HL-60 (cell line): ENCODE data around the gene CTNNA3.

Source experiments
- DNase-seq, 2 experiments: peaks; one replicate each; pipeline ENCODE4 v3.0.0-alpha.2; 2010 to 2020; ENCODE audit warnings: low read depth in 1 of 2, low spot score in 1 of 2
- H3K27ac ChIP-seq: fragments of 250-450 bp; sonication (Bioruptor Pico); replicated peaks from 2 replicates; pipeline ENCODE4 v1.5.1; 2020; ENCODE audit warnings: mild to moderate bottlenecking, moderate library complexity
- H3K27me3 ChIP-seq: fragments of 250-450 bp; sonication (Bioruptor Pico); 2 replicates; pipeline ENCODE4 v1.5.1; 2021; ENCODE audit warnings: mild to moderate bottlenecking, moderate library complexity; ENCODE audit not compliant: insufficient read depth, poor library complexity, severe bottlenecking
- H3K4me3 ChIP-seq: replicated peaks from 2 replicates; pipeline ENCODE4 v1.5.1; 2011; ENCODE audit warnings: mild to moderate bottlenecking, control low read depth, low read length; ENCODE audit not compliant: insufficient read depth
- CTCF ChIP-seq: IDR thresholded peaks from one replicate; pipeline ENCODE4 v1.5.1; 2011; ENCODE audit warnings: low read length, control low read depth, inconsistent platforms; ENCODE audit not compliant: insufficient read depth
- GABPA ChIP-seq: IDR thresholded peaks from 2 replicates; pipeline ENCODE4 v1.6.1; 2012; ENCODE audit warnings: low read depth
- POLR2AphosphoS5 ChIP-seq: IDR thresholded peaks from 2 replicates; pipeline ENCODE4 v1.6.1; 2012; ENCODE audit warnings: low read depth
- REST ChIP-seq: IDR thresholded peaks from 2 replicates; pipeline ENCODE4 v1.6.1; 2012; ENCODE audit warnings: low read depth; ENCODE audit not compliant: insufficient replicate concordance
- SPI1 ChIP-seq: IDR thresholded peaks from 2 replicates; pipeline ENCODE4 v1.6.1; 2012; ENCODE audit warnings: low read depth, mild to moderate bottlenecking, borderline replicate concordance

Gene CTNNA3

GRCh38 chr10:66202101-66202500, 1493.9 kb downstream of the CTNNA3 start:
- Histone ChIP-seq H3K27me3 (no peaks in the 10 kb centered on the region), H3K27ac (no peak overlapping the region), H3K4me3 (no peak overlapping the region)
- no peak for DNase-seq
- TF ChIP-seq REST = no peak

GRCh38 chr10:66192162-66192831, 1503.7 kb downstream of the CTNNA3 start:
- Histone ChIP-seq H3K27ac (no peak overlapping the region), H3K4me3 (no peak overlapping the region), H3K27me3 (no peaks in the 10 kb centered on the region)
- TF ChIP-seq SPI1 (no peak), CTCF (no peak), POLR2AphosphoS5 (no peak), REST (no peak), GABPA (no peak)
- no peak for DNase-seq

GRCh38 chr10:66190413-66190812, 1505.6 kb downstream of the CTNNA3 start:
- Histone ChIP-seq H3K27me3 (no peaks in the 10 kb centered on the region), H3K27ac (no peak overlapping the region), H3K4me3 (no peak overlapping the region)
- no peak for DNase-seq
- no peak for TF ChIP-seq GABPA
- no peak for TF ChIP-seq SPI1
- no peak for TF ChIP-seq CTCF
- TF ChIP-seq POLR2AphosphoS5 = no peak
- TF ChIP-seq REST = no peak

GRCh38 chr10:66189271-66189670, 1506.7 kb downstream of the CTNNA3 start:
- TF ChIP-seq GABPA (no peak), POLR2AphosphoS5 (no peak), SPI1 (peak; percentile 57; the same call in 1 of the 2 replicates), CTCF (no peak)
- DNase-seq = no peak
- no peaks in the 10 kb centered on the region for H3K27me3 ChIP-seq
- no peak overlapping the region for H3K4me3 ChIP-seq
- no peak overlapping the region for H3K27ac ChIP-seq
